GM19372 (cell line): ENCODE measurements around the gene TENM4.

Experiments used
- ATAC-seq: cut with Tn5 transposase; IDR thresholded peaks from one replicate; pipeline ENCODE4 v1.9.1; 2021; ENCODE audit warnings: mild to moderate bottlenecking, low read depth, moderate library complexity; ENCODE audit not compliant: unreplicated experiment

TENM4 gene

GRCh38 chr11:79100093-79100910 lies 340.5 kb downstream of the TENM4 start:
- ATAC-seq = peak; percentile 94

- ATAC-seq = no peak
Observed at GRCh38 chr11:79098146-79098545, 342.7 kb downstream of the TENM4 start.

GRCh38 chr11:79097246-79097875 lies 343.5 kb downstream of the TENM4 start:
- no peak for ATAC-seq

DNA sequence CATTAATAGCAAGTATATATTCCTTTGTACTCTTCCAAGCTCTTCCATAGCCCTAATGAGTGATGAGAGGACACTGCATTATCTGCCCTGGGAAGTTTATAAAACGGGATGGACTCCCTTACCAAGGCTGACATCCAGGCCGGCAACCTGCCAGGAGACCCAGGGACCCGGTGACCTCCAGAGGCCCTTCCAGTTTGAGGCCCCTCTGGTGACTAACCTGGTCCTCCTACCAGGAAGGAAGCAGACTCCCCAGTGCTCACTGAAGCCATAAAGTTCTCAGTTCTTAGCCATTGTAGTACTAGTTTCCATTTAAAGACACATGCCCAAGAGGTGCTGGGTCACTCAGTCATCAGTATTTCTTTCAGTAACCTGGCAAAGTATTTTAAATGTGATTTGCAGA lies 345.4 kb downstream of the TENM4 start:
- ATAC-seq = no peak

- no peak for ATAC-seq
Observed at GRCh38 chr11:79094616-79095015, 346.2 kb downstream of the TENM4 start.

DNA sequence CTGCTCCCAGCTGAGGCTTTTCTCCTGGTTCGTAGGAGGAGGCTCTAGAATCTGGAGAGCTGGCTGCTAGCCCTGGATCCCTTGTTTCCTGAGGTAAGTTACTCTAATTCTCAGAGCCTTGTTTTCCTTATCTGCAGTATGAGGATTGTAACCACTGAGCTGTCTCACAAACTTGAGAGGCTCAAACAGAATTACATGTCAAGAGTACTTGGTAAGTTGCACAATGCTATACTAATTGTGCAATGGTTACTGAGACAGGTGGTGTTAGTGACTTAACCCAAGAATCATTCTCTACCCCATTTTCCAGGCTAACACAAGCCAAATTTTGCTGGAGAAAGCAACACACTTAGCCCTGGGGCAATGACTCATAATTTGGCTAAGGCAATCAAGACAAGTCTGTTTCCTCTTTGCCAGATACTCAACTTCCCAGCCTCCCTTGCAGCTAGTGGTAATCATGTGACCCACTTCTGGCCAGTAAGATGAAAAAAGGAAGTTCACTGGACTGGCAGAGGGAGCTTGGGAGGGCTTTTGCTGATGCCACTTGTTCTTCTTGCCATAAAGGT lies 348.0 kb downstream of the TENM4 start:
- ATAC-seq = no peak

DNA sequence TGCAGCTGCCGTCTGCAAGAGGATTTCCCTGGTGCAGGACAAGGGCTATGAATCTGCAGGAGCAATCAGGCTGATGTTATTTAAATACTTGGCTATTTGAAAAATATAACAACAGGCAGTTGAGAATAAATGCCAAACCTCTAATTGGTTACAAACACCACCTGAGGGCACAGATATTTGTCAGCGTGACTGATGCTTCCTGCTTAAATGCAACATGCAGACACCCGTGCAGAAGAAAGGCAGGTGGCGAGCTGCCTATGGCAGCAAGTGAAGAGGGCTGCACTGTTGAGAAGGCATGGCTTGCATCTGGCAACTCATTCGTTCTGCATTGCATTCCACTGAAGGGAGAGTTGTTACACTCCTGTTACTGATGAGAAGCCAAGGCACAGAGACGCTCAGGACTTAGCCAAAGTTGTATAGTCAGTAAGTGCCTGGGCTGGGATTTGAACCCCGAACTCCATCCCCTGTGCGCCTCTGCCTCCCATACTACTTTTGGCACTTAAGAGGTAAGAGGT lies 350.6 kb downstream of the TENM4 start:
- ATAC-seq = no peak

DNA sequence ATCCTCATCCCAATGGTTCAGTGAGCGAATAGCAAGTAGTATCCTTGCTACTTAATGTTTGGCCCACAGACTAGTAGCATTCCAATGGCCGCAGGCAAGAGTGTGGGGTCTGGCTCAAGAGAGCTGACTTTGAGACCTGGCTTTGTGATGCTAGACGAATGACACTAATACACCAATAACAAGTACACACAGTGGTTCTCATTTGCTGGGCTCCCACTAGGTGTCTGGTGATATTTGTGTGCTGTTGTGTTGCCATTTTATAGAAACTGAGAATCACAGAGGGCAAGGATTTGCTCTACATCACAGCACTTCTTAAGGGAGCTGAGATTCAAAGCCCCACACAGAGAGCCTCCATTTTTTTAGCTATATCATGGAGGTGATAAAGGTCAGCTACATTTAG lies 351.2 kb downstream of the TENM4 start:
- no peak for ATAC-seq

DNA sequence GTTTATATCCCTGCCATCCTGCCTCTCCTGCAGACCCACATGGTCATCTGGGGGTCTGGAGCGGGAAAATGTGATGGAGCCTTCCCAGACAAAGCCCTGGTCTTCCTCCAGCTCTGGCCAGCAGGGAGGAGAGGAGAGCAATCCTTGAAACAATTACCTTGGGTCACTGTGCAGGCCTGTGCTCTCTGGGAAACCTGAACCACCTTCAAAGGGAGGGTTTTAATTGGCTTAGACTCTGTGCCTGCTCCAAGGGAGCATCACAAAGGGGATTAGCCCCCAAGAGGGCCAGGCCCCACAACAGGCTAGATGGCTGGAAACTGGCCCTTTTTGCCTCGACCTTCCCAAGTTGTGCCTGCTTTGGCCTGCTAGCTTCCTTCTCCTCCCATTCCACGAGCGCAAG lies 351.9 kb downstream of the TENM4 start:
- ATAC-seq = no peak

DNA sequence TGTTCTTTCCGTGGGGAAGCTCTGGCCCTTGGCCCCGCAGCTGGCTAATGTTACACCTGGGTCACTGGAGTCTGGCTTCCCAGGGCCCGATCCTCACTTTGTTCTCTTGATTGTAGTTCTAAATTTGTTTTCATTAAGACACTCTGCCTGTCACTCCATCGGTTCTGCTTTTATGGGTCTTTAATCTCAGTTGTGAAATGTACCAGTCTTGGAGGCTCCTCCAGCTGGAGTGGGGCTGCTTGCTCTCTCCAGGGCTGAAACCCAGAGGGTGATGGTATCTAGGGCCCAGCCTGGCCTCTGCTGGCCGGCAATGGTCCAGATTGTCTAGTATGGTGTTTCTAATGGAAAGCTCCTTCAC lies 352.9 kb downstream of the TENM4 start:
- ATAC-seq = no peak

DNA sequence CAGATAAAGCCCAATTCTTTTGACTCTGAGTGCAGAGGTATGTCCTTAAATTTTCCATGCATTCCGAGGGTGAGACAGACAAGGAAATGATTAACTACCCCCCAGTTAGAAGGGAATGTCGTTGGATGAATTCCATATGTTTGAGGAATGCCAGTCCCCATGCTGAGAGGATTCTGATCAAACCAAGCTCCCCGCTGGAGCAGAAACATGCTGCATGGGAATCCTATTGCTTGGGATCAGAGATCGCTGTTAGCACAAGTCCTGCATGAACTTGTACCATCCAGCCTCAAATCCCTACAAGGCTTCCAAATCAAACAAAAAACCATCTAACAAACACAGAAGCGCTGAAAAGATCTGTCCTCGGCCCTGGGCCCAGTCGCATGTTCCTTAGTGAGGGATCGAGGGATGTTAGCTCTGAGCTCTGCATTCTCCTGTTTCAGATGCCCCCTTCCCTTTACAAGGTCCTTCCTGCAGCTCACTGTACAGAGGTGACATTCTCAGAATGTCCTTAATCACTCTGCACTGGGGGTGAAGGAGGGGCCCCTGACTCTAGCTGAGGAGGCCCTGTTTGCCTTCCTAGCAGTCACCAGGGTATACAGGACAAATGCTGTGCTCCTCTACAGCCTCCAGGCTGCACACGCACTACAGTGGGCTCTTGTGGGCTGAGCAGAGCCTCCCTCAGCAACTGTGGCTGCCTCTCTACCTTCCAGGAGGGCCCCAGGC lies 353.4 kb downstream of the TENM4 start:
- no peak for ATAC-seq

GRCh38 chr11:79086056-79086455 lies 354.8 kb downstream of the TENM4 start:
- ATAC-seq = no peak

DNA sequence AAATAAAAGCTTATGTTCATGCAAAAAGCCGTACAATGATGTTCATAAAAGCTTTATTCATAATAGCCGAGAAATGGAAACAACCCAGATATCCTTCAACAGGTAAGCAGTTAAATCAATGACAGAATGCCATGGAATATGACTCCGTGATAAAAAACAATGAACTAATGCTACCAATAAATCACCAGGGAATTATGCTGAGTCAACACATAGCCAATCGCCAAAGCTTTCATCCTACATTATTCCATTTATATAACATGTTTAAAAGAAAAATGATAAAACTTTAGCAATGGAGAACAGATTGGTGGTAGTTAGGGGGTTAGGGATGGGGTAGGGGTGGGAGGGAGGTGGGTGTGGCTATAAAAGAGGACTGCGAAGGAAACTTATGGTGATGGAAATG lies 356.4 kb downstream of the TENM4 start:
- ATAC-seq = no peak

GRCh38 chr11:79083352-79083751 lies 357.5 kb downstream of the TENM4 start:
- ATAC-seq = no peak

DNA sequence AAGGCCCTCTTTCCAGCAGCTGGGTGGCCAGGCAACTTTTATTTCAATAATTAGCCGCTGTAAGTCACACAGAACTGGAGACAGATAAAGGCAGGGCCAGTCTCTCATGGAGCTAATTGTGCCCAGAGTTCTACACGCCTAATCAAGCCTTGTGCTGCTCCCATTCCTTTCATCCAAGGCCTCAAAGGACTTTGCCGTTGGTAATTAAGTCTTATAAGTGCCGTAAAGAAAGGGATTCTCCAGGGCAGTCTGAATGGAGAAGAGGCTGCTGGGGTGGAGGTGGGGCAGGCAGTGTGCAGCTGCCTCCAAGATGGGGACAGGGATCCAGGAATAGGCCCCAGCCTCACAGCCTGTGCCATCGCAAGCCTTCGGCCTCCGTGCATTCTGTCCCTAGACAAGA lies 357.9 kb downstream of the TENM4 start:
- no peak for ATAC-seq

DNA sequence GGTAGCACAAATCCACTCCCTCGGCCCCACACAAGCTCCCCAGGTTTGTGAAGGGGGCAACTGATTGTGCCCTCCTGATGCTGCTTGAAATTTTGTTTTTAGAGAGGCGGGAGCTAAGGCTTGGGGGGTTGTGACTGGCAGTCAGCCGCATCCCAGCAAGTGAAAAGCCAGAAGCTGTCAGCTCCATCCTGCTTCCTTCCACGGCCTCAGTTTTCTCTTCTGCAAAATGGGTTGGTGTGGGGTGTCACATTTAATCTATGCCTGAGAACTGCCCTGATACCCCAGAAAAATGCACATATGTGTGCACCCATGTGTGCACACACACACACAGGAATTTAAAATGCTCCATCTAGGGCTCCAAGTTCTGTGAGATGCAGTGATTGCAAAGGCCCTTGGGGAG lies 358.6 kb downstream of the TENM4 start:
- ATAC-seq = no peak

DNA sequence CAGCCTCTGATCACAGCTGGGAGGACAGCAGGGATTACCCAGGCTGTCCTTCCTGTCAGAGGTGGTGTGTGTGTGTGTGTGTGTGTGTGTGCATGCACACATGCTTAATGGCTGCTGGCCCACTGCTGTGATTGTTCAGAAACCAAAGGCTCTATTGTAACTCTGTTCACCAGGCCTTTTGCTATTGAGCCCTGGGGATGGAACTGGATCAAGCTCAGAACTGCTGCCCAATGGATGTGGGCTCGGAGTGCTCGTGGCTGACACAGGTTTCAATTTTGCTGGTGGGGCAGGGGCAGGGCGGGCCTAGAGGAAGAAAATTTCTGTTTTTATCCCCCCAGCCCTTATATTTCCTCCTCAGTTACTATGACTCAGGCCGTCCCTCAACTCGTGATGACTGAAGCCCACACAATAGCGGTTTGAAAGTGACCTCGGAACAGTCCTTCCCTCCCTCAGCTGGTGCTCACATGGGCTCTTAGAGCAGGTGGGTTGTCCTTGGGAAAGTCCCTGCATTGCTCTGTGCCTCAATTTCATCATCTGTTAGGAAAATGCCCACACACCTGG lies 359.3 kb downstream of the TENM4 start:
- ATAC-seq = no peak

DNA sequence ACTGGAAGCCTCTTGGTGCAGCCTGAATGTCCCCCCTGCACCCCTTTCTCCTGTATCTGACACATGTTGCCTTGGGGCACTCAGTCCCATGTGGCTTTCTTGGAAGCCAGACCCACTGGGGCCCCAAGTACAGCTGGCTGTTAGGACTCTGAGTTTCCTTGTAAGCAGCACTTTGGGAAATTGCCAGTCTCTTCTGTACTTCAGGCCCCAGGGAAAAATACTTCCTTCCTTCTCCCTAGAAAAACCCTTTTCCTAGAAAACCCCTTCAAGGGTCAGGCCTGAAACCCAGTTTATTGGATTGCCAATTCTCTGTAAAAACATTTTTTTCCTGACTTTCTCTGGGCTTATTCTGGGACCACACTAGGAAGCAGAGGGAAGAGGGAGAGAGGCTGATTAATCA lies 360.3 kb downstream of the TENM4 start:
- no peak for ATAC-seq

- ATAC-seq = no peak
Observed at GRCh38 chr11:79078999-79079398, 361.8 kb downstream of the TENM4 start.

GRCh38 chr11:79078456-79078855 lies 362.4 kb downstream of the TENM4 start:
- no peak for ATAC-seq
